ENCODE results near the gene RAP1B.

- TF ChIP-seq EZH2 (IDR thresholded peaks at IDR 0.05; ENCODE audit: insufficient read depth, poor library complexity, severe bottlenecking) (no peak), EZH2phosphoT487 (IDR thresholded peaks at IDR 0.05; ENCODE audit: insufficient read depth, low read depth) (no peak)
These were observed 32.8 kb upstream of the RAP1B start for GRCh38 chr12:68577949-68578348.
